ENCODE data around the gene ERCC3. TPM values are rescaled to one million over a fixed set of nuclear protein-coding genes. Genes with fewer than 3 reads are reported as not detected.

Gene ERCC3
- 45.3 TPM for total RNA-seq

DNA sequence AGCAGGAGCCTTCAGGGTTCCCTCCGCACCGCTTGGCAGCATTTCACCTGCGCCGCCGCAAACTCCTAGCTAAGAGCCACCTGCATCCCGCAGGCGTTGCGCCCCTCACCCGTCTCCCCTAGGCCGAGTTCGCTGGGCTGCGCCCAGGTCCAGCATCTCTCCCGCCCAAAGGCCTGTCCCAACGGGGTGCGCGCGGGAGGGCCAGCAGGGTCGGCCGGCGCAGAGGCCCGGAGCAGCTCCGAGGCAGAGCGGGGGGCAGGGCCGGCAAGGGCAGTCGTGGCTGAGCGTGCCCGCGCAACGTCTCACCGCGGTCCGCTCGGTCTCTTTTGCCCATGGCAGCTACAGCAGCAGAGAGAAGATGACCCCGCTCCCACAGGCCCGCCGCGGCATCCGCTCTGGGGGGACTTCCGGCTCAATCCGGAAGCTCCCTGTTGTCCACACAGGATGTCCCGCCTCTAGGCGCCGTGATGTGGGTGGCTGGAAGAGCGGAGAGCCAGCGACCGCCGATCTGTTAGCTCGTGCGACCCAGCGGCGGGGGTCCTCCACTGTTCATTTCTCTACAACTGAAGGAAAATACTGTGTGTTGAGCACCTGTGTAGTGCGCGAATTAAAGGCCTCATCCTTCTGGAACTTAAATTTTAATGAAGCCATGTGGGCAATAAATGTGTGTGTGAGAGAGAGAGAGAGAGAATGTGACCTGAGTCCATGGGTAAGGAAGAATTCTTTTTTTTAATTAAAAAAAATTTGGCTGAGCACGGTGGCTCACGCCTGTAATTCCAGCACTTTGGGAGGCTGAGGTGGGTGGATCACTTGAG, at the start of gene ERCC3:
Gene ERCC3 (minus strand): TSS at position 397 of the 815 bp plus-strand sequence. CDS start 63 bp downstream, at position 334.
- peak within 1 kb of the TSS; percentile 87 for H3K4me3 ChIP-seq (ENCODE audit: low read length)
- no peaks in the 10 kb centered on the region for H3K27me3 ChIP-seq (ENCODE audit: insufficient read depth, low read length)
- peaks cover 21% of the 10 kb centered on the region for H3K4me1 ChIP-seq (ENCODE audit: insufficient read depth, low read length)
- H3K9me3 ChIP-seq (ENCODE audit: low read depth, low read length) = no peaks in the 10 kb centered on the region

DNA sequence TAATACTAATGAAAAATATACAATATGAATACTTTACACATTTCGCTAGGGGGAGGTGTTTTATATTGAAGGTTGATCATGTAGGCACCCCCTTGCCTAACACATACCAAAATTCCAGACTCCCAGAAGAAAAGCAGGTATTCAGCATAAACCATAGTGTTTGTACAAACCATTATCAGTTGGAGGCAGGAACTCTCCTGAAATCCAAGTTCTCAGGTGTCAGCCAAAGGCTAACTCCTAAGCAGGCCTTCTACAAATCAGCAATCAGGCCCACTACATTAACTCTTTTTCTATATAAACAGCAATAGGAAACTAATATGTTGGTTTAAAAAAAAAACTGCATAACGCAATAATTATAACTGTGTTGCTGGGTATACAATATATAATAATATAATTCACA, 49.3 kb upstream of the ERCC3 start:
- Histone ChIP-seq H3K4me3 (ENCODE audit: low read length) (no peak overlapping the region), H3K9me3 (ENCODE audit: low read depth, low read length) (no peaks in the 10 kb centered on the region), H3K27me3 (ENCODE audit: insufficient read depth, low read length) (no peaks in the 10 kb centered on the region), H3K4me1 (ENCODE audit: insufficient read depth, low read length) (peaks cover 4% of the 10 kb centered on the region)

DNA sequence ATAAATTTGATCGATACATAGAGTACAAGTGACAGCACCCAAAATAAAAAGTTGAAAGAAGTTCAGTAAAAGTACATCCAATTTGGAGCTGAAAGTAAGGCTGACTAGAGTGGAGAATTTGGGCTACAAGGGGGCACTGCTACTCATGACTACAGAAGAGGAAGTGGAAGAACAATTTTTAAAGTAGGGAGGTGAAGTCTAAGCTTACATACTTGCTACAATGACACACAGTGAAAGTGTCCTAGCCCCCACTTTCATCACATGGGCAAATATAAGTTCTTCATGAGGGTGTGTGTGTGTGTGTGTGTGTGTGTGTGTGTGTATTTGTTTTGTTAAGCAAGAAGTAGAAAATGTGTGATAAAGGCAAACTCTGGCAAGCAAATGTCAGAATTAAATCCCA, 48.2 kb upstream of the ERCC3 start:
- Histone ChIP-seq H3K4me3 (ENCODE audit: low read length) (no peak overlapping the region), H3K4me1 (ENCODE audit: insufficient read depth, low read length) (no peaks in the 10 kb centered on the region), H3K9me3 (ENCODE audit: low read depth, low read length) (no peaks in the 10 kb centered on the region), H3K27me3 (ENCODE audit: insufficient read depth, low read length) (no peaks in the 10 kb centered on the region)

DNA sequence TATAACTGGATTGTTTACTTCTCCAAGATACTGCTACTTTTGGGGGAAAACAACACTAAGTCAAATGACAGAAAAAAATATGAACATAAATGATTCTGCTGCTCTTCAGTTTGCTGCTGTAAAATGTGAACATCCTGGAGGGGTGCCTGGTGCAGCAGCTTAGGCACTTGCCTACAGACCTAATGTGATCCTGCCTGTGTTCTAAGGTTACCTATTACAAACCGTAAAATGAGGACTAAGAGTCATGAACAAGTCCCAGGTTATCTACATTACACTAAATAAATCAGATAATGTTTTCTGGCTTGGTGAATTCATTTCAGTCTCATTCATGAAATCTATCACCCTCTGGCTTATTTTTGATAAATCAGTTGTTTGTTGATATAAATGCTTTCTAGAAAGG, 38.4 kb upstream of the ERCC3 start:
- Histone ChIP-seq H3K4me3 (ENCODE audit: low read length) (no peak overlapping the region), H3K4me1 (ENCODE audit: insufficient read depth, low read length) (no peaks in the 10 kb centered on the region), H3K27me3 (ENCODE audit: insufficient read depth, low read length) (no peaks in the 10 kb centered on the region), H3K9me3 (ENCODE audit: low read depth, low read length) (no peaks in the 10 kb centered on the region)

DNA sequence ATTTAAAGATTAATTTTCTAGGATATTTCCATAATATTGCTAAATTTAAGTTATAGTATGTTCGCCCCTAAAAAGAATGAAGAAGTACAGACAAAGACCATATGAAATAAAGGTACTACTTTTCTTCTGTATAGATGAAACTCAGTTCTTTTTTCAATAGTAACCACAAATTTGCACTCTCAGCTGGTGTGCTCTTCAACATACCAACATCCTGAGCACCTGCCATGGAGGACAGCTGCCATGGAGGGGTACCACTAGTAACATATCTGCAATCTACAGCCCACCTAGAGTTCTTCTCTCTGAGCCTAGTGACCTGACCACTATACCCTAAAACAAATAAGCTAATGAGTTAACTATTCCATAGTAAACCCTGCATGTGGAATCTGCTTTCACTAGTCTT, 36.8 kb upstream of the ERCC3 start:
- H3K27me3 ChIP-seq (ENCODE audit: insufficient read depth, low read length) = no peaks in the 10 kb centered on the region
- H3K9me3 ChIP-seq (ENCODE audit: low read depth, low read length) = no peaks in the 10 kb centered on the region

DNA sequence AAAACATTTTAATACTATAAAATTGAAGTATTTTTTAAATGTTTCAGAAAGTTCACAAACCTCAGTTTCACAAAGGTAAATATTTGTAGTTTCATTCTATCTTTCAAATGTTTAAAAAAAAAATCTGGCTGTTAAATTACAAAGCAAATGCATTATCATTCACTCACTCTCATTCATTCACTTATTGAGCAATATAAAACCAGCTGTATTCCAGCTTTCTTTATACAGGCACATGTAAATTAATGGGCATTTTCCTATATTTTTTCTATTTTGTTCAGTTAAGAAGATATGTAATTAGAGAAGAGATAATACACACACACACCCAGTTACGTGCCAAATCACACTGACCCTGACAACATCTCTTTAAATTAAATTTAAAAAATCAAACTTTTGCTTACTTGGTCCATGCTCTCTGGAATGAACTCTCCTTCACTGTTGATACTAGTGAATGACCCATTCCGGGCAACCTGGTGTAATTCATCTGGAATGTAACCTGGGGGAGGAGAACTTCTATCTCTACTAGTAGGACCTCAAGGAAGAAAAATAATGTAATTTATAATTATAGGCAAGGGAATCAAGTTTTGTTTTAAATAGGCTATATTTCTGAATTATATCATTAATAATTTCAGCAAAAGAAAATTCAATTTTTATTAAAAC, 32.5 kb upstream of the ERCC3 start:
- H3K4me3 ChIP-seq (ENCODE audit: low read length) = no peak overlapping the region

More for the DNA sequence above, 36.8 kb upstream of the ERCC3 start:
- Histone ChIP-seq H3K4me3 (ENCODE audit: low read length) (no peak overlapping the region), H3K4me1 (ENCODE audit: insufficient read depth, low read length) (no peaks in the 10 kb centered on the region)

DNA sequence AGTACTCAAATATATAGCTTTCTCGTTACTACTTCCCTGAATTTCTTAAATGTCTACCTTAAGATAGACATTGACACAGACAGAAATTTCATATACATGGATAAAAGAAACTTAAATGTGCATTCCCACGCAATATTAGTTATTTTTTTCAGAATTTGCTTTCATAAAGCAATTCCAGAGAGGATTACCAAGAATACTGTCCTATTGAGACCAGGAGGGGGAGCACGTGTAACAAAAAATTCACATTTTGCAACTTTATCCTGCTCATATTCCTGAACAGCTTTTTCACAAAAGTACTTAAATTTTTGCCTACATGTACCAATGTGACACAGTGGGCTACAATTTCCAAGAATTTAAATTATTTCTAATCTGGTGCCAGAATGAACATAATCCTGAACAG, 30.7 kb upstream of the ERCC3 start:
- Histone ChIP-seq H3K4me3 (ENCODE audit: low read length) (no peak overlapping the region), H3K9me3 (ENCODE audit: low read depth, low read length) (no peaks in the 10 kb centered on the region), H3K4me1 (ENCODE audit: insufficient read depth, low read length) (no peaks in the 10 kb centered on the region), H3K27me3 (ENCODE audit: insufficient read depth, low read length) (no peaks in the 10 kb centered on the region)

More for the DNA sequence above, 32.5 kb upstream of the ERCC3 start:
- H3K9me3 ChIP-seq (ENCODE audit: low read depth, low read length) = no peaks in the 10 kb centered on the region
- H3K27me3 ChIP-seq (ENCODE audit: insufficient read depth, low read length) = no peaks in the 10 kb centered on the region
- H3K4me1 ChIP-seq (ENCODE audit: insufficient read depth, low read length) = no peaks in the 10 kb centered on the region

DNA sequence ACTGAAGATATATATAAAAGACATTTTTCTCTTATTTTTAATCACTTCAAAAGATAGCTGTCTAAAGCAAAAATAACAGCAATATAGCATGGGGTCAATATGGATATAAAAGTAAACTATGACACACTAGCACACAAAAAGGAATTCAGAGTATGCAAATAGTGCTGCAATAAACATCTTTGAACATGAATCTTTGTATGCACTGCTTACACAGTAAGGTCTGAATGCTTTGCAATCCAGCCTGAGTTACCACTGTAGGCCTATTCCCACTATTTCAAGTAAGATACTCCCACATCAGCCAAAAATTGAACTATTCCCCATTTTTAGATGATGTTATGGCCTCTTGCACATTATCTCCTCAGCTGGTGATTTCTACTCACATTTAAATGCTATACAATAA, 27.4 kb upstream of the ERCC3 start:
- Histone ChIP-seq H3K4me3 (ENCODE audit: low read length) (no peak overlapping the region), H3K9me3 (ENCODE audit: low read depth, low read length) (no peaks in the 10 kb centered on the region), H3K27me3 (ENCODE audit: insufficient read depth, low read length) (no peaks in the 10 kb centered on the region), H3K4me1 (ENCODE audit: insufficient read depth, low read length) (no peaks in the 10 kb centered on the region)

DNA sequence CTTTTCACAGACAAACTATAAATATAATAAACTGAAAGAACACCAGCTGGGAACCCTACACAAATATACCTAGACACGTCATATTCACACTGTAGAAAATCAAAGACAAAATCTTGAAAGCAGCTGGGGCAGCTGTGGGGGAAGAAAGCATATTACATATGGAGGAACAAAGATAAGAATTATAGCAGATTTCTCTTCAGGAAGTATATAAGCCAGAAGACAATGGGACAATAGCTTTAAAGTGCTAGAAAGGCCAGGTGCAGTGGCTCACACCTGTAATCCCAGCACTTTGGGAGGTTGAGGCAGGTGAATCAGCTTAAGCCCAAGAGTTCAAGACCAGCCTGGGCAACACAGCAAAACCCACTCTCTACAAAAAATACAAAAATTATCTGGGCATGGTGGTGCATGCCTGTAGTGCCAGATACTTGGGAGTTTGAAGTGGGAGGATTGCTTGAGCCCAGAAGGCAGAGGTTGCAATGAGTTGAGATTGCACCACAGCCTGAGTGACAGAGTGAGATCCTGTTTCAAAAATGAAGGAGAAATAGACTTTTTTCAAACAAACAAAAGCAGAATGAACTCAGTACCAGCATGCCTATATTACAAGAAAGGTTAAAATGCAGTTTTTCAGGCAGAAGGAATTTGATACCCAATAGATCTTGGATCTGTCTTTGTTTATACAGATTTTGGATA, 26.8 kb upstream of the ERCC3 start:
- Histone ChIP-seq H3K4me1 (ENCODE audit: insufficient read depth, low read length) (no peaks in the 10 kb centered on the region), H3K27me3 (ENCODE audit: insufficient read depth, low read length) (no peaks in the 10 kb centered on the region), H3K9me3 (ENCODE audit: low read depth, low read length) (no peaks in the 10 kb centered on the region)

DNA sequence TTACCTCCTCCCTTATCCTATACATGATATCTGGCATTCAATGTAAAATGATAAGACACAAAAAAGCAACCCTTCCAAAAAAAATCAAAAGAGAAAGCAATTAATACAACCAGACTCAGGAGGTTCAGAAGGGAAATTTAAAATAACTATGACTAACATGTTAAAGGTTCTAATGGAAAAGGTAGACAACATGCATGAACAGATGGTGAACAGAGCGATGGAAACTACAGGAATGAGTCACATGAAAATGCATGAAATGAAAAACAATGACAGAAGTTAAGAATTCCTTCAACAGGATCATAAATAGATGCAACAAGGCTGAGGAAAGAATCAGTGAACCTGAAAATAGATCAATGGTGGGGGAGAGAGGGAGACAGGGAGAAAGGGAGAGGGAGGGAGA, 26.1 kb upstream of the ERCC3 start:
- Histone ChIP-seq H3K9me3 (ENCODE audit: low read depth, low read length) (no peaks in the 10 kb centered on the region), H3K27me3 (ENCODE audit: insufficient read depth, low read length) (no peaks in the 10 kb centered on the region), H3K4me1 (ENCODE audit: insufficient read depth, low read length) (no peaks in the 10 kb centered on the region), H3K4me3 (ENCODE audit: low read length) (no peak overlapping the region)

More for the DNA sequence above, 26.8 kb upstream of the ERCC3 start:
- H3K4me3 ChIP-seq (ENCODE audit: low read length) = no peak overlapping the region

DNA sequence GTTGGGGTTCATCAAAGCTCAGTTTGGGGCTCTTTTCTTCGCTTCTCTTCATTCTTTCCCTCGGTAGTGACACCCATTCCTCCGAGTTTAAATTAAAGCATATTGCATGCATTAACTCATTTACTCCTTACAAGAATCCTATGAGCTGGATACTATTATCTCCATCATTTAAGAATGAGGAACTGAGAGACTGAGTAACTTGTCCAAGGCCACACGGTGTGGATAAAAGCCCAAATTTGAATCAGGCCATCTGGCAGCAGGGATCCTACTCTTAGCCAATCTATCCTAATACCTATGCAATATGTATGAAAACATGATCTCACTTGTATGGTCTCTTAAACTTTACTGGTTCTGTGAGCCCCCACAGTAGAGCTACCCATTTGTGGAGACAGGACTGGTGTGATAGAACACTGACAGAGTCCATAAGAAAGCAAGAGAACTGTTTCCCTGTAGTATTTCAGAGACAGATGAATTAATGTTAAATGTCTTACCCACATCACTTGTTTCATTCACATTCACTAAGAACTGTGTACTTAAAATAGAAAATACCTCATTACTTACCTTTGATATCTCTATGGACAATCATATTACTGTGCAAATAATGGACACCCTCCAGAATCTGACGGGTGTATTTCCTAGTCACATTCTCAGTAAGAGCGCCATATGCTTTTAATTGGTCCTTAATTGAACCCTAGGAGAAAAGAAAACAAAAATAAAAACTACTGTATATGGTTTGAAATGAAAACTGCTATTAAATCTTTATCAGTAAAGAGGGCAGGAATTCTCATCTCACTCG, 20.4 kb upstream of the ERCC3 start:
- no peaks in the 10 kb centered on the region for H3K27me3 ChIP-seq (ENCODE audit: insufficient read depth, low read length)
- no peak overlapping the region for H3K4me3 ChIP-seq (ENCODE audit: low read length)
- H3K9me3 ChIP-seq (ENCODE audit: low read depth, low read length) = no peaks in the 10 kb centered on the region

DNA sequence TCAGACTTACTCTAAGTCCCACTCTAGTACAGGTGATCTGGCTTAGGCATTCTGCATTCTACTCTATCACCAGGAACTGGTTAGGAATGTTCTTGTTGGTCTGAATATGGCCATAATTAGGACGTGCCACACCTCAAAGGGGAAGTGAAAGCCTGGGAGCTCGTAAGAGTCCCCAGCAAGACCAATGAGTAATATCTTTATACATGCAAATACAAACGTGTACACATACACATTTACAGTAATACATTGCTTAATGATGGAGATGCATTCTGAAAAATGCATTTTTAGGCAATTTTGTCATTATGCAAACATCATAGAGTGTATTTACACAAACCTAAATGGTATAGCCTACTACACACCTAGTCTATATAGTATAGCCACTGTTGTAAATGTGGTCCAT, 19.5 kb upstream of the ERCC3 start:
- Histone ChIP-seq H3K27me3 (ENCODE audit: insufficient read depth, low read length) (no peaks in the 10 kb centered on the region), H3K4me3 (ENCODE audit: low read length) (no peak overlapping the region), H3K9me3 (ENCODE audit: low read depth, low read length) (no peaks in the 10 kb centered on the region), H3K4me1 (ENCODE audit: insufficient read depth, low read length) (peaks cover 12% of the 10 kb centered on the region)

More for the DNA sequence above, 20.4 kb upstream of the ERCC3 start:
- H3K4me1 ChIP-seq (ENCODE audit: insufficient read depth, low read length) = peaks cover 12% of the 10 kb centered on the region

DNA sequence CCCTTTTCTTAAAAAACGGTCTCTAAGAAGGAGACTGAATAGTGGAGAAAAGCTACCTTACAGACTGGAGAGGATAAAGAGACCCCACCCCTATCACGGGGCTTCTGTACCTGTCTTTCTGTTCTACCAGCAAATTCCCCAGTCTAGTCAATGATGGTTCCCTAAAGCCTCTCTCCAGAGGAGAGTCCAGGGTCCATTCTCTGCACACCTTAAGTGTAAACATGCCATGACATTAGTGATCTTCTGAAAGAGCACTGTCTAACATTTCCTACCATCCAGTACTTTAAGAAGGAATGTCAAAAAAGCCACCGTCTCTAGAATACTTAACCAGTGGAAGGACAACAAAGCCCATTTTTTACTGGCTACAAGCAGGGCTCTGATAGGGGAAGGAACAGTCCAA, 17.0 kb upstream of the ERCC3 start:
- Histone ChIP-seq H3K4me3 (ENCODE audit: low read length) (no peak overlapping the region), H3K9me3 (ENCODE audit: low read depth, low read length) (no peaks in the 10 kb centered on the region)

DNA sequence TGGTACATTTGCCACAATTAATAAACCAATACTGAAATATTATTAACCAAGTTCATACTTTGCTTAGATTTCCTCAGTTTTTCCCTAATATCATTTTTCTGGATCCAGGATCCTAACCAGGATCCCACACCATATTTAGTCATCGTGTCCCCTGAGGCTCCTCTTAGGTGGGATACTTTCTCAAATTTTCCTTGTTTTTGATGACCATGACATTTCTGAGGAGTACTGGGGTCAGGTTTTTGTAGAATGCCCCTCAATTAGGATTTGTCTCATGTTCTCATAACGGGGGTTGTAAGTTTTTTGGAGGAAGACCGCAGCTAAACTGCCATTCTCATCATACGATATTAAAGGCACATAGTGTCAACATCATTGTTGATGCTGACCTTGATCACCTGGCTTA, 15.5 kb upstream of the ERCC3 start:
- H3K4me3 ChIP-seq (ENCODE audit: low read length) = no peak overlapping the region
- H3K9me3 ChIP-seq (ENCODE audit: low read depth, low read length) = no peaks in the 10 kb centered on the region
- no peaks in the 10 kb centered on the region for H3K27me3 ChIP-seq (ENCODE audit: insufficient read depth, low read length)
- H3K4me1 ChIP-seq (ENCODE audit: insufficient read depth, low read length) = peaks cover 19% of the 10 kb centered on the region

More for the DNA sequence above, 17.0 kb upstream of the ERCC3 start:
- H3K27me3 ChIP-seq (ENCODE audit: insufficient read depth, low read length) = no peaks in the 10 kb centered on the region
- H3K4me1 ChIP-seq (ENCODE audit: insufficient read depth, low read length) = peaks cover 12% of the 10 kb centered on the region

Measured in mononuclear cell (primary cell).